IPS-15b (cell line): Measurements from ENCODE around the gene SNRPB.
"Not testable (repeated sequence)": the region's sequence is repeated elsewhere in the genome, so short reads cannot be mapped to it uniquely, and the experiment has no call there.

Experiments
- H3K27me3 ChIP-seq: one replicate; pipeline ENCODE4 v1.6.1; 2013; ENCODE audit warnings: low read length; ENCODE audit not compliant: control insufficient read depth, insufficient read depth
- H3K36me3 ChIP-seq: one replicate; pipeline ENCODE4 v1.6.1; 2013; ENCODE audit warnings: low read length; ENCODE audit not compliant: control insufficient read depth, insufficient read depth
- H3K4me1 ChIP-seq: one replicate; pipeline ENCODE4 v1.6.1; 2013; ENCODE audit warnings: mild to moderate bottlenecking, low read length; ENCODE audit not compliant: control insufficient read depth, insufficient read depth
- H3K4me3 ChIP-seq: one replicate; pipeline ENCODE4 v1.5.1; 2013; ENCODE audit warnings: low read depth, low read length
- H3K9ac ChIP-seq: one replicate; pipeline ENCODE4 v1.6.1; 2013; ENCODE audit warnings: low read depth, mild to moderate bottlenecking, low read length
- H3K9me3 ChIP-seq: one replicate; pipeline ENCODE4 v1.6.1; 2013; ENCODE audit warnings: mild to moderate bottlenecking, low read length; ENCODE audit not compliant: control insufficient read depth, insufficient read depth

SNRPB gene

DNA sequence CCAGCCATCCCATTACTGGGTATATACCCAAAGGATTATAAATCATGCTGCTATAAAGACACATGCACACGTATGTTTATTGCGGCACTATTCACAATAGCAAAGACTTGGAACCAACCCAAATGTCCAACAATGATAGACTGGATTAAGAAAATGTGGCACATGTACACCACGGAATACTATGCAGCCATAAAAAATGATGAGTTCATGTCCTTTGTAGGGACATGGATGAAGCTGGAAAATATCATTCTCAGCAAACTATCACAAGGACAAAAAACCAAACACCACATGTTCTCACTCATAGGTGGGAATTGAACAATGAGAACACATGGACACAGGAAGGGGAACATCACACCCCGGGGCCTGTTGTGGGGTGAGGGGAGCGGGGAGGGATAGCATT lies 35.8 kb upstream of the SNRPB start:
- not testable (repeated sequence) for H3K4me3 ChIP-seq, H3K9me3 ChIP-seq

DNA sequence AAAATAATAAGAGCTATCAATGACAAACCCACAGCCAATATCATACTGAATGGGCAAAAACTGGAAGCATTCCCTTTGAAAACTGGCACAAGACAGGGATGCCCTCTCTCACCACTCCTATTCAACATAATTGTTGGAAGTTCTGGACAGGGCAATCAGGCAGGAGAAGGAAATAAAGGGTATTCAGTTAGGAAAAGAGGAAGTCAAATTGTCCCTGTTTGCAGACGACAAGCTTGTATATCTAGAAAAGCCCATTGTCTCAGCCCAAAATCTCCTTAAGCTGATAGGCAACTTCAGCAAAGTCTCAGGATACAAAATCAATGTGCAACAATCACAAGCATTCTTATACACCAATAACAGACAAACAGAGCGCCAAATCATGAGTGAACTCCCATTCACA lies 34.2 kb upstream of the SNRPB start:
- not testable (repeated sequence) for H3K36me3 ChIP-seq, H3K9me3 ChIP-seq, H3K9ac ChIP-seq, H3K4me1 ChIP-seq, H3K4me3 ChIP-seq
- H3K27me3 ChIP-seq, result peaks cover 20% of the 10 kb centered on the region

More for the DNA sequence above, 35.8 kb upstream of the SNRPB start:
- peaks cover 36% of the 10 kb centered on the region for H3K27me3 ChIP-seq
- H3K4me1 ChIP-seq, H3K36me3 ChIP-seq, H3K9ac ChIP-seq: not testable (repeated sequence)

DNA sequence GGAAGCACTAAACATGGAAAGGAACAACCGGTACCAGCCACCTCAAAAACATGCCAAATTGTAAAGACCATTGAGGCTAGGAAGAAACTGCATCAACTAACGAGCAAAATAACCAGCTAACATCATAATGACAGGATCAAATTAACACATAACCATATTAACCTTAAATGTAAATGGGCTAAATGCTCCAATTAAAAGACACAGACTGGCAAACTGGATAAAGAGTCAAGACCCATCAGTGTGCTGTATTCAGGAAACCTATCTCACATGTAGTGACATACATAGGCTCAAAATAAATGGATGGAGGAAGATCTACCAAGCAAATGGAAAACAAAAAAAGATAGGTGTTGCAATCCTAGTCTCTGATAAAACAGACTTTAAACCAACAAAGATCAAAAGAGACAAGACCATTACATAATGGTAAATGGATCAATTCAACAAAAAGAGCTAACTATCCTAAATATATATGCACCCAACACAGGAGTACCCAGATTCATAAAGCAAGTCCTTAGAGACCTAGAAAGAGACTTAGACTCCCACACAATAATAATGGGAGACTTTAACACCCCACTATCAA lies 32.3 kb upstream of the SNRPB start:
- H3K36me3 ChIP-seq, H3K4me1 ChIP-seq, H3K9ac ChIP-seq, H3K4me3 ChIP-seq, H3K9me3 ChIP-seq: not testable (repeated sequence)
- peaks cover 11% of the 10 kb centered on the region for H3K27me3 ChIP-seq

- H3K4me3 ChIP-seq, result no peak overlapping the region
- peaks cover 2% of the 10 kb centered on the region for H3K27me3 ChIP-seq
- H3K9ac ChIP-seq, result no peak overlapping the region
- no peaks in the 10 kb centered on the region for H3K36me3 ChIP-seq
- peaks cover 3% of the 10 kb centered on the region for H3K4me1 ChIP-seq
- no peaks in the 10 kb centered on the region for H3K9me3 ChIP-seq
Measured at GRCh38 chr20:2485661-2486060, 15.1 kb upstream of the SNRPB start.

DNA sequence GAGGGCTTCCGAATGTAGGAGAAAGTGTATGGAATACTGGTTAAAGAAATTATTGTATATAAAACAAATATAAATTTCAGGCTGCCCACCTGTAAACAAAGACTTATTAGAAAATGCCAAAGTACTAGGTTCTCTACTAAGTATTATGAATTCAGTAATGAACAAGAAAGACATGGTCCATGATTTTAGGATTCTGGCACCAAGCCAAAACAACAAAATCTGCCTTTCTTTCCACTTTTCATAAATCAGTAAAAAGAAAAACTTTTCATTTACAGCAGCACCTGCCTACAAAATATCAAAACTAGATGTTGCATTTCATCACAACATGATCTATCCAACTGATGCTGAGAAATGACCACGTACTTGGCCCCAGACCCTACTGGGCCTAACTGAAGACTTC lies 14.5 kb upstream of the SNRPB start:
- Histone ChIP-seq H3K36me3 (no peaks in the 10 kb centered on the region), H3K27me3 (peaks cover 2% of the 10 kb centered on the region), H3K9me3 (no peaks in the 10 kb centered on the region), H3K9ac (no peak overlapping the region), H3K4me1 (peaks cover 3% of the 10 kb centered on the region), H3K4me3 (no peak overlapping the region)

- H3K9ac ChIP-seq, result no peak overlapping the region
- H3K4me3 ChIP-seq, result no peak overlapping the region
- H3K9me3 ChIP-seq, result no peaks in the 10 kb centered on the region
- no peaks in the 10 kb centered on the region for H3K36me3 ChIP-seq
- peaks cover 3% of the 10 kb centered on the region for H3K4me1 ChIP-seq
- peaks cover 2% of the 10 kb centered on the region for H3K27me3 ChIP-seq
Measured at GRCh38 chr20:2483504-2483903, 12.9 kb upstream of the SNRPB start.

DNA sequence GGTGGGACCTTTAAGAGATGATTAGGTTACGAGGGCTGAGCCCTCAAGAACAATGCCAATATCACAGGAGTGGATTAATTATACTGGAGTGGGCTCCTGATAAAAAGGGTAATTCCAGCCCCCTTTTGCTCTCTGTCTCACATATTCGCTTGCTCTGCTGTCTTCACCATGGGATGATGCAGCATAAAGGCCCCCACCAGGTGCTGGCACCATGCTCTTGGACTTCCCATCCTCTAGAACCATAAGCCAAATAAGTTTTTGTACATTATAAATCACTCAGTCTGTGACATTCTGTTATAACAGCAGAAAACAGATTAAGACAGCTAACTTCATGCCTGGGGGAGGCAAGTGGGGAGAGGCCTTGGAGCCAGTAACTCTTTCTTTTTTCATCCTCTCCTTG lies 9.8 kb upstream of the SNRPB start:
- H3K4me1 ChIP-seq, result no peaks in the 10 kb centered on the region
- no peaks in the 10 kb centered on the region for H3K9me3 ChIP-seq
- H3K9ac ChIP-seq, result no peak overlapping the region
- H3K36me3 ChIP-seq, result no peaks in the 10 kb centered on the region
- H3K4me3 ChIP-seq, result no peak overlapping the region
- H3K27me3 ChIP-seq, result peaks cover 2% of the 10 kb centered on the region

DNA sequence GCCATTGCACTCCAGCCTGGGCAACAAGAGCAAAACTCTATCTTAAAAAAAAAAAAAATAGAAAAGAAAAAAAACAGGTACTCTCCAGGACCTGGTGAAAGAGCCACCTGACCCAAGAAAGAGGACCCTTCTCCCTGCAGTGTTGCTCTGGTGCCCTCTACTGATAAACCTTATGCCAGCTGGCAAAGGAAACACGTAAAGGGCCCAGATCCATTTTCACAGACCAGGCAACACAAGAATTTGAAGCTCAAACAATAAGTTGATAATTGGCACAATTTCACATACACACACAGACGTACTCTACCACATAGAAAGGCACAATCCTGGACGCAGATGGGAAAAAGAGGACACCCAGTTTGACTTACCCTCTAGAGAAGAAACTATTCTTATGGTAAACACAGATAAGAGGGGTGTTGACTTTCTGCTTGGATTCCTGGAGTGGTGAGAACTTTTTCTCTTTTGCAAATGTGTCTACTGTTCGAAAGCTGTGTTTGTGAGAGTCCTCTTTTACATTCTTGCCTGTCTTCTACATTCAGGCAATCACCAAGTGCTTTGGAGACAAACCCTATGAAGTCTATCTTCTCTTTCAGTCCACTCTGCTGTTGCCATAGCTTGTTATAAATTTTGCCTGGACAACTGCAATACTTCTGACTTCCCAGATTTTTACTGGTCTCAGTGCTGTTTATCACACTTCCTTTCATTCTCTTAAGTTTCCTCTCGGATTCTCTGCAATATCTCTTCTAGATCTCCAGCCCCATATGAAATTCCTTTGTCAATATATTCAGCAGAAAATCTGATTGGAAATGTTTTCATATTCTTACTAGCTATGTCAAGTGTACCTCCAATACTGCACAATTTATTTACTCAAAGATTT lies 6.4 kb upstream of the SNRPB start:
- Histone ChIP-seq H3K4me1 (peaks cover 3% of the 10 kb centered on the region), H3K27me3 (no peaks in the 10 kb centered on the region), H3K9ac (no peak overlapping the region), H3K9me3 (no peaks in the 10 kb centered on the region), H3K36me3 (no peaks in the 10 kb centered on the region), H3K4me3 (no peak overlapping the region)

DNA sequence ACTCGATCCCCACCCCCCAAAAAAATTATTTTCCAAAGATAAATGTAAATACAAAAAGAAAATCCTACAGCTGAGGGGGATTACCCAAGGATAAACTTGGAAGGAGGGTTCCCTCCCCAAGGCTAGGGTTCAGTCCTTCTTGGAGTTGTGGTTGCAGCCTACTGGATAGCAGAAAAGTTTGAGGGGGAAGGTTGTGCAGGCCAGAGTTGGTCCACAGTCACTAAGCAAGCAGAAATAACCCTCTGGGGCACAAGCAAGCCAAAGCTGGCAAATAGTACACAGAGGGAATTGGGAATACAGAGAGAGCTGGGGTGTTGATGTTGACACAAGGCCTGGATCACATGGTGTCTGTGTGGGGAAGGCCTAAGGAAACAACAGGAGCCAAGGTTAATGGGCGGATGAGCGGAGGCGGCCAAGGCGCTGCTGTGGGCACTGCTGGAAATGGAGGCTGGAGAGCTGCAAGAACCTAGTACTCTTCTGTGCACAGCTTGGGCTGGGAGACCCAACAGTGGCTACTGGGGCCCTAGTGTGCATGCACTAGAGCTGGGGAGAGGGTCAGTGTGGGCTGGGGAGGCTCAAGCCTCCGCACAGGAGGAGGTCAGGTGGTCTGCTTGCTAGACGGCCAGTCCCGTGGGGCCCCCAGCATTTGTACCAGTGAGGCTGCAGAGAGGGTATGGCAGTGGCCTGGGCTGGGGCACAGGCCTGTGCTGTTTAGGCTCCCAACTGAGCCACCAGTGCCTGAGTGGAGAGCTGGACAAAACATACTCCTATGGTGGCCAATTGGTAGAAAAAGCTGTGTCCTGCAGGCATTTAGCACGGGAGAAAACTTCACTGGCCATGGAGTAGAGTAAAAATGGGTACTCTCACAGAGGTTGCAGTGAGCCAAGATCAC lies 5.5 kb upstream of the SNRPB start:
- H3K4me3 ChIP-seq, result no peak overlapping the region
- H3K9ac ChIP-seq, result no peak overlapping the region
- H3K9me3 ChIP-seq, result no peaks in the 10 kb centered on the region
- H3K27me3 ChIP-seq, result no peaks in the 10 kb centered on the region
- H3K4me1 ChIP-seq, result peaks cover 3% of the 10 kb centered on the region
- no peaks in the 10 kb centered on the region for H3K36me3 ChIP-seq

- Histone ChIP-seq H3K36me3 (no peaks in the 10 kb centered on the region), H3K9ac (no peak overlapping the region), H3K27me3 (no peaks in the 10 kb centered on the region), H3K9me3 (no peaks in the 10 kb centered on the region), H3K4me1 (peaks cover 3% of the 10 kb centered on the region), H3K4me3 (no peak overlapping the region)
Measured at GRCh38 chr20:2473516-2473915, 2.9 kb upstream of the SNRPB start.

DNA sequence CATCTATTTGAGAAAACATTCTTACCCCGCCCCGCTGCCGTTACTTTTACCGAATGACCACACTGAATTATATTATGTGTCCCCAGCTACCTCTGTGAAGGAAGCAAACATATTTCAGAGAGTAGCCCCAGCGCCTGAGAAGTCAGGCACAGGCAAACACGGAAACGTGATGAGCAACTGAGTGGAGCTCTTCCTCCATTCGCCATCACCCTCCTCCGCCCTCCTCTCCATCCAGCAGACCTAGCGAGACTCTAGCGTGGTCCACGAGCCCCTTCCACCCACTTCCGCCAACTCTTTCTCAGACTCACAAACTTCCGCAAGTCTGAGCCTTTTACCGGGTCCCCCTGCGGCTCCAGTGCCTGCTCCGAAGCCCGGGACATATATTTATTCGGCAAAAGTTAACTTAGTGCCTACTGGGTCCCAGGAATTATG lies 582 bp downstream of the SNRPB start:
- H3K4me3 ChIP-seq, result peak overlapping the region; percentile 96
- H3K27me3 ChIP-seq, result no peaks in the 10 kb centered on the region
- H3K36me3 ChIP-seq, result peaks cover 22% of the 10 kb centered on the region
- H3K9ac ChIP-seq, result peak overlapping the region; percentile 100
- no peaks in the 10 kb centered on the region for H3K9me3 ChIP-seq
- peaks cover 3% of the 10 kb centered on the region for H3K4me1 ChIP-seq
